Stimulated activated CD8-positive, alpha-beta memory T cell treated with anti-CD3 and anti-CD28 coated beads, Interleukin-7, amount 100 ng/mL, for 4 hours (primary cell): Measurements from ENCODE around the gene BCAN.

Experiments used
- DNase-seq, 2 donors: peaks; one replicate each; pipeline ENCODE4 v3.0.0-alpha.2; 2020; ENCODE audit warnings: low read depth in 2 of 2

BCAN gene

GRCh38 chr1:156644146-156644545 is 2.2 kb downstream of the BCAN start:
- DNase-seq, result no peak

GRCh38 chr1:156644640-156645039 is 2.7 kb downstream of the BCAN start:
- DNase-seq, result no peak

GRCh38 chr1:156645056-156645455 is 3.1 kb downstream of the BCAN start:
- no peak for DNase-seq

- DNase-seq, result no peak
Measured at GRCh38 chr1:156645666-156646065, 3.7 kb downstream of the BCAN start.

- no peak for DNase-seq
Measured at GRCh38 chr1:156646738-156647211, 4.9 kb downstream of the BCAN start.

GRCh38 chr1:156647351-156647750 is 5.4 kb downstream of the BCAN start:
- no peak for DNase-seq

GRCh38 chr1:156648496-156648895 is 6.6 kb downstream of the BCAN start:
- DNase-seq, result no peak

- DNase-seq, result no peak
Measured at GRCh38 chr1:156648951-156649350, 7.0 kb downstream of the BCAN start.

- no peak for DNase-seq
Measured at GRCh38 chr1:156652131-156652991, 10.4 kb downstream of the BCAN start.

GRCh38 chr1:156652992-156653355 is 11.1 kb downstream of the BCAN start:
- DNase-seq, result no peak

GRCh38 chr1:156654700-156655099 is 12.8 kb downstream of the BCAN start:
- no peak for DNase-seq

- no peak for DNase-seq
Measured at GRCh38 chr1:156655151-156655903, 13.4 kb downstream of the BCAN start.

GRCh38 chr1:156655904-156656516 is 14.1 kb downstream of the BCAN start:
- DNase-seq, result no peak

GRCh38 chr1:156656806-156657740 is 15.2 kb downstream of the BCAN start:
- DNase-seq, result peak; percentile 33 to 57

- DNase-seq, result no peak
Measured at GRCh38 chr1:156657741-156658319, 15.9 kb downstream of the BCAN start.

GRCh38 chr1:156658496-156658895 is 16.6 kb downstream of the BCAN start:
- DNase-seq, result no peak

GRCh38 chr1:156658945-156659574 is 17.1 kb downstream of the BCAN start:
- no peak for DNase-seq

- DNase-seq, result no peak
Measured at GRCh38 chr1:156659661-156659987, 17.7 kb downstream of the BCAN start.

GRCh38 chr1:156659988-156660751 is 18.3 kb downstream of the BCAN start:
- DNase-seq, result peak; percentile 77 to 85

GRCh38 chr1:156660752-156661112 is 18.8 kb downstream of the BCAN start:
- DNase-seq, result no peak
